Endometrium (tissue), 2 donors: Measurements from ENCODE around the gene TSPAN8.
"Not testable (repeated sequence)": the region's sequence is repeated elsewhere in the genome, so short reads cannot be mapped to it uniquely, and the experiment has no call there.

Experiments
- FAIRE-seq: peaks from 2 replicates; lab custom pipeline; 2012; peaks lifted over from hg19 to GRCh38; lab: Jason Lieb, UNC
- donor health status: control.
- donor health status: control.

The TSPAN8 gene

DNA sequence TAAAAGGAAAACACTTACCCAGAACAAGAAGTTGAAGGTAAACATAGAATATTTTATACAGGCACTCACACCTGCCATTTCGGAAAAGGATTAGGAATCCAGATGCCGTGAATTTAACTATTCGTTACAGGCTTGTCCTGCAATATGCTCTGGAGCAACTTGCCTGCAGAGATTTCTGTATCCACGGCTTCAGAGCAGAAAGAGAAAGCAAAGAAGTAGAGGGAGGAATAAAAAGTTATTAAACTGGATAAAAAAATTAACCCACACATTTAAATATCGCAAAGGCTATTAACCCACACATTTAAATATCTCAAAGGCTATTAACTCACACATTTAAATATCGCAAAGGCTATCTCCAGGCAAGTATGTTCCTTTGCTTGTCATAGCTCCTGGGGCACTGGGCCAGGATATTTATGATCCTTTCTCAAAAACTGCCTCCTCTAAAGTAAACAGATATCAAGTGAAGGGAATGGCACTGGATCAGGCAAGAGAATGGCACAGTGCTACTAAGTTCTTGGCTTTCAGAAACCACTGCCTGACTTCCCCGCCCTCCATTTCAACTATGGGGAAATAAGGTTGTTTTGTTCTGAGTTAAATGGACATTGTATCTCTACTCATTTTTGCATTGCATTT lies at the start of gene TSPAN8:
Gene TSPAN8, minus strand, starts transcription at position 399 of the 633 bp plus-strand sequence. Its CDS starts 321 bp downstream, at position 78.
- FAIRE-seq, result no peak

DNA sequence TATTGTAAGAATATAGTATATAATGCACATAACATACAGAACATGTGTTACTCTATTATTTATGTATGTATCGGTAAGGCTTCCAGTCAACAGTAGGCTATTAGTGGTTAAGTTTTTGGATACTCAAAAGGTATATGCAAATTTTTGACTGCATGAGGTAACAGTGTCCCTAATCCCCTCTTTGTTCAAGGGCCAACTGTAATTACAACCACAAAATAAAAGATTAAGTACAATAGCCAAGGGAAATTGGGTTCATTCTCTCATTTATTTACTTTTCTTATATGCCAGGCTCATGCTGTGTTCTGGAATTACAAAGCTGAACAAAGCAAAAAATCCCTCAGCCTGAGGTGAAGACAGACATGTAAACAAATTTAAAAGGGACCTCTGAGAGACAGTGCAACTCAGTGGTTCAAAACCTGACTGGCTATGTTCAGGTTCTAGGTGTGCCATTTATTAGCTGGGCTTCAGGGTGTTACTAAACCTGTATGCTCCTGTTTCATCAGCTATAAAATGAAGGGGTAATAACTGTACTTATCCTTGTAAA lies 43.4 kb upstream of the TSPAN8 start:
- no peak for FAIRE-seq

DNA sequence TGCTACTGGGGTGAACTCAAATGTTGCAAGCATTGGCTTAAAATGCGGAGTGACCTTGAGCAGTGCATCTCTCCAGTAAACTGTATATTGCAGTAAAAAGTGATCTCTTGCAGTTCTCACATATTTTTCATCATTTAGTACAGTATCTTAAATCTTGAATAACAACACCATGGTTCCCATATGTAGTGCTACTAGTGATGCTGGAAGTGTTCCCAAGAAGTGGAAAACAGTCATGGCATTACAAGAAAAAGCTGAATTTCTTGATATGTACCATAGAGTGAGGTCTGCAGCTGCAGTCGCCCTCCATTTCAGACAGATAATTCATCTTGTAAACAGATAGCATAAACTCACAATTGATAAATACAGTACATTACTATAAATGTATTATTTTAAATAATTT lies 42.9 kb upstream of the TSPAN8 start:
- no peak for FAIRE-seq

DNA sequence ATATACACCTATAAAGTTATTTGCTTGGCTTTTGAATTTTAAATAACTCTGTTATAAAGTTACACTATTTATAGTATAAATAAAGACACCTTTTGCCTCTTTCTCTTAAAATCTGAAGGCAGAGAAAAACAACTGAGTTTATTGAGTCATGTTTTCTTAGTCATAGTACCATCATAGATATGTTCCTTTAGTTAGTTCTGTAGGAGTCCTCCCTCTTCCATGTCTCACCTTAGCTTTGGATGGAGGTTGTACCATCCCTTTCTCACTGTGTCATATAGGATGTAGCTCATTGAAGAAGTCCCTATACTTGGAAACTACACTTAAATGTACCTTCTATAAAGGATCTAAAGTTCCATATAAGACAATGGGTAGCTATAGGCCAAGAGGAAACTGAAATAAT lies 39.7 kb upstream of the TSPAN8 start:
- FAIRE-seq, result no peak

DNA sequence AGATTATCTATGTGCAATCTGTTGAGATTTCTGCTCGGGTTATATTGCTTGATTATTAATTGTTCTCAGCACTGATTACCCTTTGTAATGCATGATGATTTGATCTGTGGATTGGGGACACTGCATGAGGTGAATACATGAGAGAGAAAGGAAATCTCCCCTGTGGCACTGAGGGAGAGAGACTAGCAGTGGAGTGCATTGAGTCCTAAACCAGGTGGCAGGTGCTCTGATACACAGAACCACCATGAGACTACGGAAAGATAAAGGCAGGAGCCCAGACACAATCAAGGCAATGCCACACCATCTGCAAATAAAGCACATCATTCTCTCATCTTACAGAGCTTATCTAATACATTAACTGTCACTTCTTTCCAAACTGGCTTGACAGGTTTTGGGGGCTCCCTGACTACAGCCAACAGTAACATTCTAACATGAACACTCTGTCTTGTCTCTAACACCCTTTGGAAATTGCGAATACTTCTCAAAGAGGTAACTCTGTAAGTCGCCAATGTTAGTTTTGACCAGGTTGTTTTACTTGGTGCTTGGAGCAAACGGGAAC lies 37.6 kb upstream of the TSPAN8 start:
- FAIRE-seq, result no peak

DNA sequence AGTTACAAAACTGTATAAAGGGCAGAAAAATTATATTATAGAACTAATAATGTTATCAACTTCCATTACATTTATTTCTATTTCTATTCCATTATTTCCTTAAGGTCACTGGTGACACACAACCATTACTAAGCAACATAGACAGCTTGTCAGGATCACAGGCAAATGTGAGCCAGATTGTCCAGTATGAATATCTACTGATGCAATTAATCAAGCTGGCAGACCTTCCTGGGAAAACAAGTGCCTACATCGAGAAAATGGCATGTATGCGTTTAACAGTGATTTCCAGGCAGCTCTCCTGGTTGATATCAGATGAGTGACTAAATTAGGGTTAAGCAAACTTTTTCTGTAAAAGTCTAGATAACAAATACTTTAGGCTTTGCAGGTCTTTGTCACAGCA lies 36.9 kb upstream of the TSPAN8 start:
- FAIRE-seq, result no peak

DNA sequence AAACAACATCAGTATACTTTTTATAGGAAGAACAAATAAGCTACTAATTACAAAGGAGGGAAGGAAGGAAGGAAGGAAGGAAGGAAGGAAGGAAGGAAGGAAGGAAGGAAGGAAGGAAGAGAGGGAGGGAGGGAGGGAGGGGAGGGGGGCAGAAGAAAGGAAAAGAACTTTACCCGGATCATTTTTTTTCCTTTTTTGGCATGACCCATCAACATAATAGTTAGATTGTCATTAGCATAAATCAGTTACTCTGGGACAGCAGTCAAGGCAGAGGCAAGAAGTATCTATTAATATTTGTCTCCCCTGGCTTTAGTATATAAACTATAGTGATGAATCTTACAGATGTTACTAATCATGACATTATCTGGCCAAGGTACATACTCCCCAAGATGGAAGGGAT lies 35.2 kb upstream of the TSPAN8 start:
- FAIRE-seq, result no peak

DNA sequence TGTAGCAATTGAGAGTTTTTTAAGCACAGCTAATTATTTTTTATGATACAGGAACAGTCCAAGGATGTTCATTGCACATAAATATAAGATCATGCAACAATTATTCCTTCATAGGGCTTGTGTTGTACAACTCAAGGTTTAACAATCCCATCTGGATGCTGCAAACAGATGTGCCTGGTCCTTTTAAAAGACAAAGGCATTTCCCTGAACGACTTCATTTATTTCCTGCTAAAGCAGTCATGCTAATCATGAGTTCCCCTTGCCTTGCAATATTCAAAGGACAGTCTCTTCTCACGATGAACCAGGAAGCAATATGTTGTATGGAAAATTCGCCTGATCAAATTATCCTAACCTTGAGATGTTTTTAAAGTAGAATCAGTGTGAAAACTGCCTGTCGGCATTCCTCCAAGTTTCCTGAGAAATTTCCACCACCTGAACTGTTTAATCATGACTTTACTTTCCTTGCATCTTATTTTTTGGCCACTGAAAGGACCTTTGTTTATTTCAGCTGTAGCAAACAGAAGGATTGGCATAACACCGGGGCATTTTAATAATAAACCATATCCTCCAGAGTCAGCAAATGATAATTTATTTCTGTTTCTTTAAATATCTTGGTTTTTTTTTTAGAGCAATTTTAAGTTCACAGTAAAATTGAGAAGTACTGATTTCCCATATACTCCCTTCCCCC lies 33.9 kb upstream of the TSPAN8 start:
- no peak for FAIRE-seq

DNA sequence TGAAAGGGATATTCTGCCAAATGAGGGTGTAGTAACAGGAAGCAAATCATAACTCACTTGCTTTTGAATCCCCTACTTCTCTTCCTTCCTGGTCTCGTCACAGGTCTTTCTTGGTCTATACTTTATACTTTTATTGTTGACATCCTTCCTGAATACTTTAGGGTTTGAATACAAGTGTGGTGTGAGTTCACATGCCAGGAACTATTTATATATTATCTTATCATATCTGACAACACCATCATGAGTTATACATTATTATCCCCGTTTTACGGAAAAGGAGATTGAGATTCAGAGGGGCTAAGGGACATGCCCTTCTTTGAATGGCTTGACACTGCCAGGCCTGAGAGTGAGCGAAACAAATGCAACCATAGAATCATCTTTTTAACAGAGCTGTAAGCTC lies 33.0 kb upstream of the TSPAN8 start:
- FAIRE-seq, result no peak

DNA sequence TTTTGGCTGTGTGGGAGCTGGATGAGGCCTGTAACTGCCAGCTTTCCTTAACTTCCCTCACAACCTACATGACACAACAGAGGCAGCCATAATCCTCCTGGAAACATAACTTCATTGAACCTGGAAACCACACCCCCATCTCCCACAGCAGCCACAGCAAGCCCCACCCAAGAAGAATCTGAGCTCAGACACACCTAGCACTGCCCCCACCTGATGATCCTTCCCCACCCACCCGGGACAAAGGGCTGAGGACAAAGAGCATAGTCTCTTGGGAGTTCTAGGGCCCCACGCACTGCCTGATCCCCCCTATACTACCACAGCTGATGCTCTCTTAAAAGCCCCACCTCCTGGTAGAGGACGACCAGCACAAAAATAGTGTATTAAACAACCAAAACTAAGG lies 29.6 kb upstream of the TSPAN8 start:
- FAIRE-seq, result no peak

DNA sequence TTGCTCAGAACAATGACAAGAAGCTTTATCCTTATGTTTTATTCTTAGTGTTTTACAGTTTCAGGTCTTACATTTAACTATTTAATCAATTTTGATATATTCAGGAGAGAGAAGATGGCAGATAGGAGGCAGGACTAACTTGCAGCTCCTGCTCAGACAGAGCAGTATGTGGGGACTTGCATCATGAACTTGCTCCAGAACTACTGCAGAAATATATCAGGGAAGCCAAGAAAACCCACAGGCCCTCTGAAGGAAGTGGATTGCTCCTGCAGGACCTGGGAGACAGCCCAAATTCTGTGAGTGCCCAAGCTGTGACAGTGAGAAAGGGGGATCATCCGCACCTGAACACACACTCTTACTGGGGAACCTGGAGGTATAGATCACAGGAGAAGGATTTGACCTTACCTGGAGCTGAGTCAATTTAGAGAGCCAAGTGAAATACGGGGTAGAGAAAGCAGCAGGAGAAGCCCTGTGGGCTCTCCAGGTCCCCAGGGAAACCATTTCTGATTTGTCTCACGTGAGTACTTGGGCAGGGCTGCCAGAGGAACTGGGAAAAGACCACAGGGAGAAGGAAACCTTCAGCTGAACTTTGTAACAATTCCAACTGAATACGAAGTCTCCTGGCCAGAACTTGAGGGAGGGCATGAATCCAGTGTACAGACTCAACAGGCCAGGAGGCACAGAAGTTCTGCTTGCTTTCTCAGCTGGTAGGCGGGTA lies 28.9 kb upstream of the TSPAN8 start:
- no peak for FAIRE-seq

DNA sequence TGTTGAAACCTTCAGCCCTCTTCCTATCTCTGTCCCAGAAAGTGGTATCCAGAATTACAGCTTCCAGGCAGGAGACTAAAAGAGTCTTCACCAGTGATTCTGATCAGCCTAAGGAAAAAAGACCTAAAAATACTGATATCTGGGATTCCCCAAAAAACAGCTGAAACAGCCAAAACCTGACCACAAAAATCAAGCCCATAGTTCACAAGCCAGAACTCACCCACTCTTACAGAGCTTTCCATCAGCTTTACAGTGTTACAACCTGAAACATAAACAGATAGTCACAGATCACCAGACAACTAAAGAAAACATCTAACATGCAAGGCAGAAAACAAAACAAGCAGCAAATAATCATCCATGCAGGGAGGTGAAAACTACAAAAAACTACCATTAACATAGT lies 26.0 kb upstream of the TSPAN8 start:
- peak; percentile 76 for FAIRE-seq

DNA sequence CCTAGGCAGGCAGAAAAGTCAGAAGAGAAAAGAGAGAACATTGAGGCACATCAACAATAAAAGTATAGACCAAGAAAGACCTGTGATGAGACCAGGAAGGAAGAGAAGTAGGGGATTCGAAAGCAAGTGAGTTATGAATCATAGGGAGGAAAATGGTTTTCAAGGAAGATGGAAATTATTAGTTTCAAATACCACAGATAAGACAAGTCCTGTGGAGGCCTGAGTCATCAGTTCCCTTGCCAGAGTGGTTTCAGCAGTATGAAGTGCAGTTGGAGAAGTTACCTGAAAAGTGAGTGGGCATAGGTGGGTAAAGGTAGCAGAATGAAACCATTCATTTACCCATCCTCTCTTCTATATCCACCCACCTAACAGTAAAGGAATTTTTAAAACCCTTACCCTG lies 25.2 kb upstream of the TSPAN8 start:
- no peak for FAIRE-seq

DNA sequence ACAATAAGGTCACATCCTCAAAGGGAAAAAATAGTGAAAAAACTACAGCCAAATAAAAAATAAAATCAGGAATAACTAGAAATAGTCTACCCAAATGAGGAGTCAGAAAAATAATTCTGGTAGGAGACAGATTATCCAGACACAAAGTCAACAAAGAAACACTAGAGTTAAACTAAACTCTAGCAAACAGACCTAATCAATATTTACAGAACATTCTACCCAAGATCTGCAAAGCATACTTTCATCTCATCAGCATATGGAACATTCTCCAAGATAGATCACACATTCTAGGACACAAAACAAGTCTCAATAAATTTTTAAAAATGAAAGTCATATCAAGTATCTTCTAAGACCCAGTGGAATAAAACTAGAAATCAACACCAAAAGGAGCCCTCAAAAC lies 20.4 kb upstream of the TSPAN8 start:
- FAIRE-seq, result no peak

DNA sequence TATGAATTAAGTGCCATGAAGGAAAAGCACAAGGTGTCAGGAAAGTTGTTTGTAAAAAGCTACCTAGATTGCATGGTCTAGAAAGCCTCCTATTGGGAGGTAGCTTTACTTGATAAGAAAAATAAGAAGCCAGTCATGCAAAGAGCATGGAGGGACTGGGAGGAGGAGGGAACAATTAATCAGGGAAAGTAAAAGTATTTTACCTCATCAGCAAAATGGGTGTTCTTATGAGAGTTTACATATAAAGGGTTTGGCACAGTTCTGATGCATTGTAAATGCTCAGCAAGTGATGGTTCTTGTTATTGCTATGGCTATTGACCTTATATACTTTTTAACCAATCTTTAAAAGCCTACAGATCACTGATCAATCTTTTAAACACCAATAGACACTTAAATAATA lies 17.0 kb upstream of the TSPAN8 start:
- FAIRE-seq, result no peak

DNA sequence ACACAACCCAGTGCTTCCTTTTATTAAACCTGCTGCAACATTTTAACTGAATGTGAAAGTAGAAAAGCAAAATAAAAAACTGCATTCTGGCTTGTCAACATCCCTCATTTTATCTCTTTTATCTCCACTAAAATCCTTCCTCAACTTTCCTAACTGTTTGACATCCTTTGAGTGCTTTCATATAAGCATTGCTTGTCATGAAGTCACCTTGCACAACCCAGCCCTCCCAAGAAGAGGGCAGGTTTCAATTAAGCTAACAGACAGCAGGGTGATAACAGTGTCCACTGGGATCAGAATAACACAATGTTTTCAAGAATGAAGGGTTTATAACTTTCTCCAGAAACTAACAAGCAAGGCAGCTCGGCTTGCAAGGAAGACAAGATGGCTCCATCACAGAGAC lies 16.3 kb upstream of the TSPAN8 start:
- FAIRE-seq, result no peak

DNA sequence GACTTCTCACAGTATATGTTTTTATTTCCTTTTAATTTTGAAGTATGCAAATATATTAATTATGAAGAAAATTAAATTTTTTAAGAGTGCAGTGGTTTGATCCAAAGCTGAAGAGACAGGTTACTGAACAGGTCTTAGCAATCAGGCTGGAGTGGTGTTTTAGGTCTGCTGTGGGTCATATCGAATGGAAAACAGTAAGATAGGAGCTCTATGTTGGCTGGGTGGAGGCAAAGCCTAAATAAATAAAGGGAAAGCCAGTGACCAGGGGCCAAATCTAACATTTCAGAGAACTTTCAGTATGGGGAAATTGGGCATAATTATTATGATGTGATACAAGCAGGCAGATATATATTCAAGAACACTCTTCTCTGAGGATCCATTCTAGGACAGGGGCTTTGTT lies 12.7 kb upstream of the TSPAN8 start:
- FAIRE-seq, result no peak

DNA sequence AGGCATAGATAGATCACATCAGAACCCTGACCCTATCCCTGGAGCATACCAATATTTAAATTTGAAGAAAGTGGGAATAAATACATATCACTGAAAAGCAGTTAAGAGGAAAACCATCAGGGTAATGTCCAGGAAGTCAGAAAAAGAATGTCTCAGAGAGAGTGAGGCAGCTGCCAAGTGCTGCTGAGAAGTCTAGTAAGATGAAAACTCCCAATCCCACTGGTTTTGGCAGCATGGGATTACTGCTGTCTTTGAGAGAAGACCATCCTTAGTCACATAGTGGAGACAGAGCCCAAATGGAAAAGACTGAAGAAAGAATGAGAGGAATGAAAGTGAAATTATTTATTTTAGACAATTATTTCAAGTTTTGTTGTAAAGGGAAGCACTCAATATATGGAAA lies 11.5 kb upstream of the TSPAN8 start:
- no peak for FAIRE-seq

DNA sequence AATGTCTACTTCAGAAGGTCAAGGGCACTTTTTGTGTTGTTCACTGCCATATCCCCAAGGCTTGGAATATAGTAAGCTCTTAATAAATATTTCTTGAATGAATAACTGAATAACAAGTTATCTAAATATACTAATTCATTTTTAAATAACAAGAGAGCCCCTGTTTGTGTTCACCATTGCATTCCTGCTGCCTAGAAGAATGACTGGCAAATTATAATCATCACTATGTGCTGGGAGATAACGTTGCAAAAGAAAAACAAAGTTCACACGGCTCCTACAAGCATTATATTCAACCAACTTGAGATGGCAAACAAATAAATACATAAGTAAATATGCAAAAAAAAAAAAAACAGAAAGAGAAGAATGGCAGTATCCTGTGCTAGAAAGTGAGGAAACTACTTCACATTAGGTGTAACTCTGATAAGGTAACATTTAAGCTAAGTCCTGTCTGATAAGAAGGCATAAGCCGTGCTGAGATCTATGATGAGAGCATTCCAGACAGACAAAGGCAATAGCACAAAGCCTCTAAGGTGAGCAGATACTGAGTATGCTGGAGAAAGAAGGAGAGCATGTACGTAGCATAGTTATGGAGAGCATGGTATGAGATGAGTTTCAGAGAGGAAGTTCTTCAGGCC lies 9.2 kb upstream of the TSPAN8 start:
- FAIRE-seq, result no peak

DNA sequence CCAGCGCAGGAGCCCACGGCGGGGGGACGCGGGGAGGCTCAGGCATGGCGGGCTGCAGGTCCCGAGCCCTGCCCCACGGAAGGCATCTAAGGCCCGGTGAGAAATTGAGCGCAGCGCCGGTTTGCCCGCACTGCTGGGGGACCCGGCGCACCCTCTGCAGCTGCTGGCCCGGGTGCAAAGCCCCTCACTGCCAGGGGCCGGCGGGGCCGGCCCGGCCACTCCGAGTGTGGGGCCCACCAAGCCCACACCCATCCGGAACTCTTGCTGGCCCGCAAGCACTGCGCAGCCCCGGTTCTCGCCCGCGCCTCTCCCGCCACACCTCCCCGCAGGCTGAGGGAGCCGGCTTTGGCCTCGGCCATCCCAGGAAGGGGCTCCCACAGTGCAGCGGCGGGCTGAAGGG lies 8.5 kb upstream of the TSPAN8 start:
- FAIRE-seq, result no peak

DNA sequence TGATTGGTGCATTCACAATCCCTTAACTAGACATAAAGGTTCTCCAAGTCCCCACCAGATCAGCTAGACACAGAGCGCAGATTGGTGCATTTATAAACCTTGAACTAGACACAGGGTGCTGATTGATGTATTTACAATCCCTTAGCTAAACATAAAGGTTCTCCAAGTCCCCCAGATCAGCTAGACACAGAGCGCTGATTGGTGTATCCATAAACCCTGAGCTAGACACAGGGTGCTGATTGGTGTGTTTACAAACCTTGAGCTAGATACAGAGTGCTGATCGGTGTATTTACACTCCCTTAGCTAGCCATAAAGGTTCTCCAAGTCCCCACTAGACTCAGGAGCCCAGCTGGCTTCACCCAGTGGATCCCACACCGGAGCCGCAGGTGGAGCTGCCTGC lies 8.0 kb upstream of the TSPAN8 start:
- not testable (repeated sequence) for FAIRE-seq

DNA sequence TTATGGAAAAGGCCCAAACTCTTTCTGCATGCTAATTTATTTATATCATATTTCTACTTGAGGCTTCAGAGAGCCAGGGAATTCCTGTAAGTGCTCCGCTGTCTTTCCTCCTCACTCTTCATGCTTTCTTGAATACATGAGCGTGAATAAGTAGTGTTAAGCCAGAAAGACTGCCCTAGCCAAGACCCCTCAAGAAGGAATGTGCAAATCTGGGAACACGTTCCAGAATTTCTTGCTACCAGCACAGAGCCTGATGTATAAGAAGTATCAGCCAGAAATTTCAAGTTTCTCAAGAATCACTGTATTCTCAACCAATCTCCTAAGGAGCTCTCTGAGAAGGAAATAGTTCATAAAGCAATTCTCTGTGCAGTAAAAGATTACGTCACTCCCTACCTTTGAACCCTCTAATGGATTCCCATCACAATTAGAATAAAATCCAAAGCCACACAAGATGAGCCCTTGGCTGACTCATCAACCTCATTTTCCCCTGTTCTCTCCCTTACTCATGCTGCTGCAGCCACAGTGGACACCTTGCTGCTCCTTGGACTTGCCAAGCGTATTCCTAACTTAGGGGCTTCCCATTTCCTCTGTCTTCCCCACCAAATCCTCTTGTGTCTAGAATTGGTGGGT lies 6.9 kb upstream of the TSPAN8 start:
- no peak for FAIRE-seq
